Measurements from ENCODE around the gene NDUFS6. TPM values are rescaled to one million over a fixed set of nuclear protein-coding genes. Genes with fewer than 3 reads are reported as not detected.

Gene NDUFS6
- total RNA-seq, 6 donors from 2014 or later, result 22.9 to 64.6 (median 39.3) TPM

GRCh38 chr5:1793301-1793740, 7.9 kb upstream of the NDUFS6 start:
- WGBS, 2 donors, result 68 to 80% methylated on average over 9 to 10 of the region's 10 CpGs

GRCh38 chr5:1793966-1794900, 7.0 kb upstream of the NDUFS6 start:
- H3K27me3 ChIP-seq, result no peaks in the 10 kb centered on the region
- H3K27ac ChIP-seq, result no peak overlapping the region
- no peaks in the 10 kb centered on the region for H3K9me3 ChIP-seq
- no peak overlapping the region for H3K4me3 ChIP-seq
- ATAC-seq (ENCODE audit: low FRiP score in 2 of 2) (peak in 1 of 2 donors; percentile 23), DNase-seq (peak in 1 of 2 donors; percentile 66)
- H3K36me3 ChIP-seq, result peaks cover 4 to 24% (median 15%) of the 10 kb centered on the region in 4 donors
- 84 to 85% methylated on average over 24 to 31 of the region's 33 CpGs for WGBS, 2 donors
- TF ChIP-seq POLR2AphosphoS5 (IDR thresholded peaks at IDR 0.05) (no peak), EP300 (IDR thresholded peaks at IDR 0.05) (no peak), CTCF (IDR thresholded peaks at IDR 0.05) (no peak), POLR2A (IDR thresholded peaks at IDR 0.05) (no peak)
- peaks cover 6 to 22% (median 14%) of the 10 kb centered on the region in 4 donors for H3K4me1 ChIP-seq

More at GRCh38 chr5:1793301-1793740, 7.9 kb upstream of the NDUFS6 start:
- ATAC-seq (ENCODE audit: low FRiP score in 2 of 2), result no peak
- no peak for DNase-seq
- peaks cover 0 to 13% (median 7%) of the 10 kb centered on the region in 4 donors for H3K4me1 ChIP-seq
- TF ChIP-seq POLR2AphosphoS5 (IDR thresholded peaks at IDR 0.05) (no peak), CTCF (IDR thresholded peaks at IDR 0.05) (no peak), EP300 (IDR thresholded peaks at IDR 0.05) (no peak), POLR2A (IDR thresholded peaks at IDR 0.05) (no peak)
- H3K27ac ChIP-seq, result peak overlapping the region in 1 of 4 donors; percentile 18
- H3K36me3 ChIP-seq, result peaks cover 4 to 21% (median 15%) of the 10 kb centered on the region in 4 donors
- H3K4me3 ChIP-seq, result no peak overlapping the region
- no peaks in the 10 kb centered on the region for H3K27me3 ChIP-seq
- no peaks in the 10 kb centered on the region for H3K9me3 ChIP-seq

GRCh38 chr5:1794901-1795290, 6.3 kb upstream of the NDUFS6 start:
- peak; percentile 10 to 66 for DNase-seq
- H3K4me3 ChIP-seq, result no peak overlapping the region
- H3K4me1 ChIP-seq, result peaks cover 6 to 24% (median 14%) of the 10 kb centered on the region in 4 donors
- TF ChIP-seq POLR2A (IDR thresholded peaks at IDR 0.05) (no peak), CTCF (IDR thresholded peaks at IDR 0.05) (no peak), POLR2AphosphoS5 (IDR thresholded peaks at IDR 0.05) (no peak), EP300 (IDR thresholded peaks at IDR 0.05) (no peak)
- H3K9me3 ChIP-seq, result no peaks in the 10 kb centered on the region
- WGBS, 2 donors, result 91% methylated on average over 15 to 17 of the region's 17 CpGs
- H3K27ac ChIP-seq, result no peak overlapping the region
- ATAC-seq (ENCODE audit: low FRiP score in 2 of 2), result no peak
- peaks cover 4 to 24% (median 15%) of the 10 kb centered on the region in 4 donors for H3K36me3 ChIP-seq
- H3K27me3 ChIP-seq, result no peaks in the 10 kb centered on the region

- H3K27me3 ChIP-seq, result no peaks in the 10 kb centered on the region
- DNase-seq (peak in 1 of 2 donors; percentile 20), ATAC-seq (ENCODE audit: low FRiP score in 2 of 2) (no peak)
- H3K4me3 ChIP-seq, result no peak overlapping the region
- no peaks in the 10 kb centered on the region for H3K9me3 ChIP-seq
- TF ChIP-seq CTCF (IDR thresholded peaks at IDR 0.05), result no peak
- no peak for TF ChIP-seq EP300 (IDR thresholded peaks at IDR 0.05)
- TF ChIP-seq POLR2AphosphoS5 (IDR thresholded peaks at IDR 0.05), result no peak
- no peak for TF ChIP-seq POLR2A (IDR thresholded peaks at IDR 0.05)
- H3K27ac ChIP-seq, result no peak overlapping the region
- peaks cover 4 to 24% (median 15%) of the 10 kb centered on the region in 4 donors for H3K36me3 ChIP-seq
- 82 to 84% methylated on average over 9 to 13 of the region's 13 CpGs for WGBS, 2 donors
- H3K4me1 ChIP-seq, result peaks cover 6 to 29% (median 14%) of the 10 kb centered on the region in 4 donors
Observed at GRCh38 chr5:1795506-1795905, 5.7 kb upstream of the NDUFS6 start.

All from upper lobe of left lung (tissue), 6 donors.